Epithelial cell of prostate (primary cell): ENCODE data around the gene HCRTR2.
"Not testable (repeated sequence)": the region's sequence is repeated elsewhere in the genome, so short reads cannot be mapped to it uniquely, and the experiment has no call there.

Experiments used
- DNase-seq: peaks from one replicate; pipeline ENCODE4 v3.0.0-alpha.2; 2011; ENCODE audit warnings: low read depth, low spot score
- H3K27ac ChIP-seq: fragments of 450-650 bp; 2 replicates; pipeline ENCODE4 v1.5.1; 2017; ENCODE audit warnings: mild to moderate bottlenecking

HCRTR2 gene

DNA sequence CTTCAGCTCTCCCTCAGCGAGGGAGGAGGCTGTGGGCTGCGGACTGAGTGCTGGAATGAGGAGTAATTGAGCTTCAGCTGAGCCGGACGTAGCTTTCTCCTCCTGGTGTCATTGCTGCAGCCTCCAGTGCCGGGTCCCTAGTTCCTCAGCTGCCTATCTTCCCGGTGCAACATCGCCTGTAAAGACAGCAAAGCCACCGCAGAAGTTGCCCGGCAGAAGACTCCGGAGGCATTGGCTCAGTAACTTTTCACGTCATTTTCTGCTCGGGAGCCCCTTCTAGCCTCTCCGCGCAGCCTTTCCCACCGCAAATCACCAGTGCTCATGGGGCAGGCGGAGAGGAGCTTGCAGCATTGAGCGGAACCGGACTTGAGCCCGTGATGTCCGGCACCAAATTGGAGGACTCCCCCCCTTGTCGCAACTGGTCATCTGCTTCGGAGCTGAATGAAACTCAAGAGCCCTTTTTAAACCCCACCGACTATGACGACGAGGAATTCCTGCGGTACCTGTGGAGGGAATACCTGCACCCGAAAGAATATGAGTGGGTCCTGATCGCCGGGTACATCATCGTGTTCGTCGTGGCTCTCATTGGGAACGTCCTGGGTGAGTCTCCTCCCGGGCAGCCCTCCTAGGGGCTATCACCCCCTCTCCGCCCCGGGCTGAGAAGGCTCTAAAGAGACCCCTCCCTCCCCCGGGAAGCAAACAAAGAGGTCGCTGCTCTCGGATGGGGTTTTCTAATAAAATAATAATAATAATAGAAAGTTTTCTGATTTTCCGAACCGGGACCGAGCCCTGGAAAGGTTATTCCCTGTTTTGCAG lies at the start of gene HCRTR2:
Gene HCRTR2, plus strand, starts transcription at position 305 of the 816 bp plus-strand sequence. Its CDS starts 73 bp downstream, at position 378.
- DNase-seq, result no peak
- no peak within 1 kb of the TSS for H3K27ac ChIP-seq

DNA sequence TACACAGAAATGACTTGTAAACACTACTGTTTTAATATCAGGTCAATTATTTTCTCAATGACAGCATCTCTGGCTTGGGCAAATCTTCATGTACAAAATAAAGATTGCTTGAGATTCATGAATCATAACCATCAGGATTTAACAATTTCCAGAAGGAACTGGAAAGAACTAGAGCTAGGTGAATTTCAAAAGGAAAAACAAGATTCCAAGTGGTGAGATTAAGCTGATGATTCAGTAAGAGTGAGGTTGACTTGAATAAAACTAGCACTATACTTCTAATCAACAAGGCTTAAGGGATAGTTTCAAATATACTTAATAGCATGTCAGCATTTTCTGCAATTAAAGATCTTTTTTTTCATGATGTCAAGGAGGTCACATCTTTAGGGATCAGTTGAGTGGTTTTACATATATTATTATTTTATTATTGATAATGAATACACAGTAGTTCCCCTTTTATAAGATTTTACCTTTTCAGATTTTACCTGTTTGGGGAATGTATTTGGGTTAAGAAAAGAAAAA lies 43.5 kb upstream of the HCRTR2 start:
- no peak for DNase-seq
- no peak overlapping the region for H3K27ac ChIP-seq

DNA sequence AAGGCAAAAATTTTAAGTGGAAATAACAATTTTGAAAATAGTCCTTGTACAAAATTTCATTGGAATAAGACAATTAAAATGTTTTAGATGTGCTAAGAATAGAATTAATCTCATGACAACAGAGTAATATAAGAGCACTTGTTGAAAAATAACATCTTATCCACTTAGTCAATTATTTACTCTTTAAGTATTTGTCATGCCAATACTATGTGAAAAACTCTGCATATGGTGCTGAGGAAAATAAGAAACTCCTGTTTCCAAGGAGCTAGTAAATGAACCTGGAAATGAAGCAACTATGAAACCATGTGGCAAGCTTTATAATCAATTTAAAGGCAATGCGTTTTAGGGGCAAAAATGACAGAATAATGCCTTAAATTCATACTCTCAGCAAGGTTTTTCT lies 42.7 kb upstream of the HCRTR2 start:
- DNase-seq, result no peak
- no peak overlapping the region for H3K27ac ChIP-seq

DNA sequence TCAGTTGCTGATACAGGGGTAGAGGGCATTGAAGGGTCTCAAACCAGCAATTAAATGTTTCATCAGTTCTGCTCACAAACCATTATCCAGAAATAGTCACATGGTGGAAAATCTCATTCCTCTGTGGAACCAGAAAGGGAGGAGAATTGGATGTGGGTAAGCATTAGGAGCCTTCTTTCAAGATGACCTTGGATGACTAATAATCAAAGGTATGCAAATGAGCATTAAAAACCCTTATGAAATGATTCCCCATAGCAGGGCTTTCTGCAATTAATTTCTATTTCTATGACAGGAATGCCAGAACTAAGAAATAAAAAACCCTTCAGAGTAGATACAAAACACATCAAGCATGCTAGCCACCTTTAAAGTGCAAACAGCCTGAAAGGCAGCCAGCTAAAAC lies 37.4 kb upstream of the HCRTR2 start:
- H3K27ac ChIP-seq, result no peak overlapping the region
- DNase-seq, result no peak

DNA sequence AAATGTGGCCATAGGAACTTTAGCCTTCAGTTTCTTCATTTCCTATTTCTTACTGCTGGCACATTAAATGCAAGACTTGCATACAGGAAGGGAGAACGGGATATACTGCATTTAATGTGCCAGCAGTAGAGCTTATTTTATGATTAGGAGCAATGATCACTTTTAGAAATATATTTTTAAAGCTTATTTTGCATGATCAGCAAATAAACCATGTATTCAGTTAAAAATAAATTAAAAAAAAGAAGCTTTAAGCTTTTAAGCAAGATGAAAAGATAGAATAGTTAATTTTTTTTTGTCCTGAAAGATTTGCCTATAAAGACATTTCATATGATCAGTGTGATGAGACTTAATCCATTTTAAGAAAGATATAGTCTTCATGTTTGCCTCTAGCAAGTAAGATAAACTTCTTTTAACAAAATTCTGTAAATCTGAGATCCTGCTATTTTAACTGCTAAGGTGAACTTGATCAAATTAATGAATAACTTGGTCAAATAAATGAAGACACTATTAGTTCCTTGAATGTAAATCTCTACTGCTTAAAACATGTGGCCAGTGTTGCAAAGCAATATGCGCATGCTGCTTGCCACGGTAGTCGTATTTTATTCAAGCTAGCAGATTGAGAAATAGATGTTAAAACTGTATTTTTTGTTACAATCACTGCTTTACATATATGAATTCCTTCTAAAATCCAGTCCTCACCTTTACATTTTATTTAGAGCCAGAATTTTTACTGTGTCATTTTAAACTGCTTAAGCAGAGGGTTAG lies 36.2 kb upstream of the HCRTR2 start:
- H3K27ac ChIP-seq, result no peak overlapping the region
- no peak for DNase-seq

DNA sequence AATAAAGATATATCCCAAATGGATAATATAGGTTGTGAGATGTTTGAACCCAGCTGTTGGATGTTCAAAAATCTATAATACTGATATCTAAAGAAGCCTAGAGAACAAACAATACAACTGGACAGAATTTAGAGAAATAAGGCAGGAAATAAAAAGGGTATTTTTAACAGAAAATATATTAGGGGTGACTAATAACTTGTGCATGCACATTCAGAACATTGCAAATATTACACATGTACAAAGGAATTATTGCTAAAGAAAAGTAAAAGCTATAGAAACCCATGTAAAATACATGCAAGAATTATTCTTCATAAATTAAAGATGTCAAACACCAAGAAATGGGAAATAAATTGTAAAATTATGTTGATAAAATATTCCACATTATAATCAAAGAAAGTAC lies 32.7 kb upstream of the HCRTR2 start:
- no peak for DNase-seq
- H3K27ac ChIP-seq, result no peak overlapping the region

DNA sequence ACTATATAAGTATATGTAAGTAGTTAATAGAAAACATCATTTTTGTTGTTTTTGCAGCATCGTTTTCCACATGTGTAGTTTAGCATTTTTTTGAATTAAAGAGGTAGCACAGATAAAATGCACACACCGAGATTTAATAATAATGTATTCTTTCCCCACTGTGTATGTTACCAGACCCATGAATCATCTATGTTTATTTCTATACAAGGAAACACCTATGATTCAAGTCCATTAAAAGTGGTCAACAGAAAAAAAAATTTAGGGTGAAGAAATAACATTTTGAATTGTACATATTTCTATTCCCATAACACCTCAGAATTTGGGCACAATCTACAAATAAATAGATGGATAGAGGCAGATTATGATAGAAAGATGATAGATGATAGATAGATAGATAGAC lies 31.7 kb upstream of the HCRTR2 start:
- no peak for DNase-seq
- no peak overlapping the region for H3K27ac ChIP-seq

DNA sequence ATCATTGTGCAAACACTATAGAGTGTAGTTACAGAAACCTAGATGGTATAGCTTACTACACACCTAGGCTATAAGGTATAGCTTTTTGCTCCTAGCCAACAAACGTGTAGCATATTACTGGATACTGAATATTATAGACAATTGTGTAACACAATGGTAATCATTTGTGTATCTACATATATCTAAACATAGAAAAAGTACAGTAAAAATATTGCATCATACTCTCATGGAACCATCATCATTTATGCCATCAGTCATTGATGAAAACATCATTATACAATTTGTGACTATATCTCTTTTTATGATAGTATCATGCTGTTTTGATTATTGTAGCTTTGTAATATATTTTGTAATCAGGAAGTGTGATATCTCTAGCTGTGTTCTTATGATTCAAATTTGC lies 21.0 kb upstream of the HCRTR2 start:
- no peak for DNase-seq
- H3K27ac ChIP-seq, result no peak overlapping the region

DNA sequence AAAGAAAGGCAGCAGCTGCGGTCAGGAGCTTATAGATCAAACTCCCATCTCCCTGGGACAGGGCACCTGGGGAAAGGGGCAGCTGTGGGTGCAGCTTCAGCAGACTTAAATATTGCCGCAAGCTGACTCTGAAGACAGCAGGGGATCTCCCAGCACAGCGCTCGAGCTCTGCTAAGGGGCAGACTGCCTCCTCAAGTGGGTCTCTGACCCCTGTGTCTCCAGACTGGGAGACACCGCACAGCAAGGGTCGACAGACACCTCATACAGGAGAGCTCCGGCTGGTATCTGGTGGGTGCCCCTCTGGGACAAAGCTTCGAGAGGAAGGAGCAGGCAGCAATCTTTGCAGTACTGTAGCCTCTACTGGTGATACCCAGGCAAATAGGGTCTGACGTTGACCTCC lies 15.5 kb upstream of the HCRTR2 start:
- not testable (repeated sequence) for H3K27ac ChIP-seq, DNase-seq

DNA sequence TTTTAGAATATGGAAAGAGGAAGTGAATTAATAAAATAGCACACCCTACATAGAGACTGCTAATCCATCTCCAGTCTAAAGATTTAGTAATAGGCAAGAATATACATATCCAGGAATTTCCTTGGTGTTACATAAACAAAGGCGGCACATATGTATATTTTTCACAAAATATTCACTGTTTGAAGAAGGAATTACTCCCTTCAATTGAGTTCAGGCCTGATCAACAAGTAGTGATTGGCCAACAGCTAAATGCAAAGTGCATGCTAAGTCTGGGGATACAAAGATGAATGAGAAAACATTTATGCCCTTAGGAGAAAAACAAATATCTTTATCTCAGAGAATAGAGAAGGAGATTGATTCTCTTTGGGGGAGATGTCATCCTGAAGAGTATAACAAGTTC lies 6.5 kb upstream of the HCRTR2 start:
- DNase-seq, result no peak
- H3K27ac ChIP-seq, result no peak overlapping the region

DNA sequence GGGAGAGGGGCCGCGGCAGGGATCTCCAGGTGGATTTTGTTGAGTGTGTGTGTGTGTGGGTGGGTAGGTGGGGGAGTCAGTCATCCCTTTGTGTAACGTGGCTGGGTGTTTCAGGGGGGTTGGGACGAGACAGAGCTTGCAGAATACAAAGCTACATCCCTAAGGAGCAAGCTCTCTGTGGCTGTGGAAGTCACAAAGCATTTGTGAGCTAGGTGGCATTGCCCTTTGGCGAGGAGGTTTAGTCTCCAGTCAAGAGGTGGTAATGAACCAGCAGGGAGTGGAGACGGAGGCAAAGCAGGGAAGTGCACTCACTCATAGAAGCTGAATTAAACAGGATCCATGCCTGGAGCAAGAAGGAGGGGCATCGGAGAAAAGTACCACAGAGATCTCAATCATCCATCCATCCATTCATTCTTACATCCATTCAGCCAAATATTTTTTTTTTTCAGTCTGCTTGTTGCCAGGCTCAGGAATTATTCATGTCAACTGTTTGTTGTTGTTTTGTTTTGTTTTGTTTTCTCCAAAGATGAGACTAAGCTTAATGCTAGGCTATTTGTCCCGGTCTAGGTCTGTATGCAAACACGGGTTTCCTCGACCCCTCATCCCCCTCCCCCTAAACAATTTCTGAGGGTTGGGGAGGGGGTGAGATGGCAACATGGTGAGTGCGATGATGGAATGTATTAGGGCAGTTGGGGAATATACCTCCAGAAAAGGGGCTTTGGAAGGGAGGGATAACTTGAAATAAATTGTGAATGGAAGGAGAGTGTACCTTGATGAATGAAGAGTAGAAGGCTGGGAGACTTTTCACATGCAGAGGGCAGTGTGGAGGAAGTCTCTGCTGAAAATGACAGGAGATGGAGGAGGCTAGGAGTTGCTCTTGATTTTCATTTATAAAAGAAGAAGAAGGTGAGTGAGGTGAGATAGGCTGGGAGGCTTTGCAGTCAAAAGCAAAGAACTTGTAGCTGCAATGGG lies 1.0 kb downstream of the HCRTR2 start:
- no peak for DNase-seq
- H3K27ac ChIP-seq, result no peak overlapping the region

DNA sequence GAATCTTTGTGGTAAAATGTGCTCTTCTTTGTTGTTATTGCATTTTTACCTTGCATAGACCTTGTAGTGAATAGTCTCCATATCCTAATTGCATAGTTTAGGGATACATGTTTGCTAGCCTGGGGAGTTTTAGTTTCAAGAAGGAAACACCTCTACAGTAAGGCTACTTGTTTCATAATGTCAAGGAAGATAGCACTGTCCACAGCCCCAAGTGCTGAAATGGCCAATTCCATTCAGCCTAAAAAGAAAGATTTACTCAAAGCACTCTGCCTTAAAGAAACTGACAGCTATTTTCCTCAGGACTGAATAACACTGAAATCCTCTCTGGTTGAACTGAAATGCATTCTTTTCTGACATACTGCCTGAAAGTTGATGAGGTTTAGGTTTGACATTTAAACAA lies 2.6 kb downstream of the HCRTR2 start:
- DNase-seq, result no peak
- H3K27ac ChIP-seq, result no peak overlapping the region

DNA sequence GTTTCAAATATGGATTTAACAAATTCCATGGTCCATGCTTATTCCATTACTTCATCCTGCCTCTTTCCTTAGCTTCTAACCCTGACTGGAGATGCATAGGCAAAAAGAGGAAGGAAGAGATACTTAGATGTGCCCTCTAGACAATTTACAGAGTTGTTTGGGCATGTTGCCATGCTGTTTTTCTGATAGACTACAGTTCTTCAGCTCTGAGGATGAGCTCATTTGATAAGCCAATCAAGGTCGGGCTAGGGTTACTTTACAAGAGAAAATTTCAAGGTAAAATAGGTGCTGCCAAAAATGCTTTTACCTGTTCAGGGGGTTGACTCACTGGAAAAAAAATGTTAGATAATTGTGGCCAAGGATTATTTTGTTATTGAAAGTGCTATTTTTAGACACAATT lies 5.9 kb downstream of the HCRTR2 start:
- DNase-seq, result no peak
- no peak overlapping the region for H3K27ac ChIP-seq

DNA sequence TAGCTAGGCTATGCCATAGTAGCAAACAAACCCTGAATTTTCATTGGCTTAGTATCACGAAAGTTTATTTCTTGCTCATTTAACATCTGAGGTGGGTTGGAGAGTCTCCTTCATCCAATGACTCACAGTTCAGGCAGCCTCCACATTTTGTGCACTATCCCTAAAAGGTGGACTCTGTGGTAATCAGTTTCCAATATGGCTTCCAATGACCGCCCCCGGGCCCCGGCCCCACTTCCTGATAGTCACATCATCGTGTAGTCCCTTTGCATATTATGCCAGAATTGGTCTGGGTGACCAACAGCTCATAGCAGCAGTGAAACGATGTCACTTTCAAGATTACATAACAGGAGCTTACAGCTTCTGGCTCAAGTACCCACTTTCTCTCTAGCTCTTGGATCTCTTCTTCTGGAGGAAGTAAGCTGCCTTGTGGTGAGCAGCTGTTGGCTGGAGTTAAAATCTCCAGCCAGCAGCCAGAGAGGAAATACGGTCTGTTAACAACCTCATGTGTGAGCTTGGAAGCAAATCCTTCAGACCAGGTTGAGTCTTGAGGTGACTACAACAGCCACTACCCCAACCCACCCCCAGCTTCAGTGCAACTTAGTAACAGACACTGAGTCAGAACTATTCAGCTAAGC lies 7.8 kb downstream of the HCRTR2 start:
- H3K27ac ChIP-seq, result no peak overlapping the region
- no peak for DNase-seq

DNA sequence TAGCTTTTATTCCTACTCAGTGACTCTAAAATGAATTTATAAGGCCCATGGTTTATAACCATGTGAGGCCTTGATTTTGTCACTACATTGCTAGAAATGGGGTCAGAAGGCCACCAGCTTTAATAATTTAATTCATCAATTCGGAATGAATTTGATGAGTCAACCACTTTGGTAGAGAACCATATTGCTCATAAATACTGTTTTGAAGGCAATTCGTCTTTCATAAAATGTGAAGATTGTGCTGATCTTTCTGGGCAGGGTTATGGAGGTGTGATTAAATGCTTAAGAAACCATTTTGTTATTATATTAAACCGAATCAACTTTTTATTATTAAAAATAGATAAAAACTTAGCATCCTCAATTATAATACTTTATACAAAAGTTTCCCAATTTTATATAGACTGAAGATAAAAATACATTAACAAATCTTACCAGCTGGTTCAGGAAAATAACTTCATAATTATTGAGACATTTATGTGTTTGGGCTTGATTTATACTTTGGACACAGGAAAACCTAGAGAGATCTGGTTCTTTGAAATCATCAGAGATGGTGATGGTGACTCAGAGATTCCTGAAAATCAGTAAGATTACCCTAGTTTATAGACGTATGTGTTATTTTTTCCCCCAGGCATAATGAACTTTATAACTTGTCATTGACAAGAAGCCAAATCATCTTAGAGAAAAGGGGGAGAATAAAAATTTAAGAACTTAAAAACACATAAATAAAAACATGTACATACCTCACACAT lies 10.6 kb downstream of the HCRTR2 start:
- DNase-seq, result no peak

DNA sequence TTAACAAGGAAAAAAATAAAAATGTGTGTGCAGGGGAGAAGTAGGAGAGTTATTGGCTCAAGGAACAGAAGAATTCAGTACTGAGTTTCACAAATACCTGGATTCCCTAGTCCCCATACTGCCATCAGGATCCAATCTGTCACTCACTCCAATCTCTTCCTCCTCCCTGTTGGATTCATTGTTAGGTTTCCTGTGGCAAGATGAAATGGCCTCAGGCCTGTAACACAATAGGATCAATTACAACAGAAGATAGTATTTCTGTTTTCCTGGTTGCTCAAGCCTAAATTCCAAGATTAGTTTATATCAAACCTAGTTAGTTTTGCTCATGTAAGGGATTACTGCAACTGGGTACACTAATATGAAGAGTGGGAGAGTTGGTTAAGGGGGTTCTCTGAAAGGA lies 24.4 kb downstream of the HCRTR2 start:
- no peak for DNase-seq
- no peak overlapping the region for H3K27ac ChIP-seq

More for the DNA sequence above, 10.6 kb downstream of the HCRTR2 start:
- H3K27ac ChIP-seq, result no peak overlapping the region

DNA sequence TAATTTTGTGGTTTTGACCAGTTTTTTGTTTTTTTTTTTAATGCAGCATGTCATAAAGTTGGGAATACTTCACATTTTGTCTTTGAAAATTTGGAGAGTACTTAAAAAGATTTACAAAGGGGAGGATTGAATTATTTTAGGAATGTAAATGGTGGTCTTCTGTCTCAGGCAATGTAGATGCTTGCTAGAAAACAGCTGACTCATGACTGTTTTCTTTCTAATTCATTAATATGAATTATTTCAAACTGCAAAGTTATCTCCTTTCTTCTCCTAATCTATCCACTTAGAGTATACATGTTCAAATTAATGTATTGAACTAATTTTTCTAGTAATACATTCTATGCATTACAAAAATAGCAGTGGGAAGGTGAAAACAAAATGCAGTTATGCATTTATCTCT lies 24.9 kb downstream of the HCRTR2 start:
- DNase-seq, result no peak
- no peak overlapping the region for H3K27ac ChIP-seq

DNA sequence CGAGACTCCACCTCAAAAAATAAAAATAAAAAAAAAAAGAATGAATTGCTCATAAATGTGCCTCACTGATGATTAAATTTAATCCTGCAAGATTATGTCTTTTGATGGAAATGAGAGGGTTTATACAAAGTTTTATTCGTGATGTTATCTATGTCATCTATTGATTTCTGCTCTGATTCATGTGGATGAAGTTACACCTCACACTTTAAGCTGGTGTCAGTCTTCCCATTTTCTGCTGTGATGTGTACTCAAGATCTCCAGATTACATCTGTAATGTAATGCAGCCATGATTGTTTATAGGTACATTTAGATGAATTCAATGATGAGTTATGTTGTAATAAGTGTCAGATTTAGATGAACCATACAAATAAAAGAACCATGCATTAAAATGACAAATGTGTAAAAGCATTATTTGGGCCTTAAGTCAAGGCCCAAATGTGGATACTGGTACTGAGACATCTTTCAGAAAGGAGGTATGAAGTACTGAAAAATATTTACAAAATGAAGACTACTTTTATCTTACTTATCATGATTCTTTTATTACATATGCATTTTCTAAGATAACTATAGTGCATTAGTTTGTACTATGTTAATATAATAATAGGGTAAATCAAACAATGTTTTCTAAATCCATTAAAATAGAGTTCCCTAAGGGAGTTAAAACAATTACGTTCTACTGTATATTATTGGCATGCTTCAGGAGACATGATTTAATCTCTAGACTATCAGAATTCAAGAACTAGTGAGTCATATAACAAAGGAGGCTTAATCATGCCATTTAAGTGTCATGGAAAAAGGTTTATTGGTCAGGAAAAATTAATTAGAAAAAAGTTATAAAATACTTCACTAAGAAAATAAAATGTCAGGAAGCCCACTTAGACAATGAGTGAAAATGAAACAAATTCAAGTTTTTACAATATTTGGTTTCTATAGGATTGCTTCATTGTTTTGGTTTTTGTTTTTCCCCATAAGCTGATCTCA lies 34.5 kb downstream of the HCRTR2 start:
- no peak for DNase-seq
- H3K27ac ChIP-seq, result no peak overlapping the region
